NOMO-1 treated with DMSO at 0.1 percent for 48 hours (cell line): Measurements from ENCODE around the gene CARD11.
A peak's percentile ranks its signal among the peaks of the same experiment; 100 is the strongest.

ENCODE experiments used
- DNase-seq: peaks from one replicate; lab custom pipeline; 2025; ENCODE audit not compliant: unreplicated experiment; lab: John Stamatoyannopoulos, UW

Gene CARD11

GRCh38 chr7:2880874-2881533 lies 162.7 kb downstream of the CARD11 start:
- DNase-seq, result no peak

GRCh38 chr7:2880051-2880450 lies 163.6 kb downstream of the CARD11 start:
- DNase-seq, result no peak

GRCh38 chr7:2879354-2879753 lies 164.3 kb downstream of the CARD11 start:
- no peak for DNase-seq

GRCh38 chr7:2878306-2878705 lies 165.4 kb downstream of the CARD11 start:
- no peak for DNase-seq

GRCh38 chr7:2876031-2876731 lies 167.5 kb downstream of the CARD11 start:
- DNase-seq, result no peak

- DNase-seq, result no peak
These were observed 169.7 kb downstream of the CARD11 start for GRCh38 chr7:2873686-2874551.

- no peak for DNase-seq
These were observed 170.5 kb downstream of the CARD11 start for GRCh38 chr7:2873146-2873545.

- no peak for DNase-seq
These were observed 171.3 kb downstream of the CARD11 start for GRCh38 chr7:2872296-2872874.

- DNase-seq, result peak; percentile 41
These were observed 173.2 kb downstream of the CARD11 start for GRCh38 chr7:2870471-2870931.

- no peak for DNase-seq
These were observed 173.7 kb downstream of the CARD11 start for GRCh38 chr7:2869981-2870380.

GRCh38 chr7:2866601-2867000 lies 177.1 kb downstream of the CARD11 start:
- DNase-seq, result no peak

GRCh38 chr7:2864999-2865670 lies 178.5 kb downstream of the CARD11 start:
- peak; percentile 44 for DNase-seq

- no peak for DNase-seq
These were observed 179.3 kb downstream of the CARD11 start for GRCh38 chr7:2864204-2864985.

GRCh38 chr7:2863461-2864066 lies 180.1 kb downstream of the CARD11 start:
- DNase-seq, result peak; percentile 97

- peak; percentile 6 for DNase-seq
These were observed 180.8 kb downstream of the CARD11 start for GRCh38 chr7:2862831-2863361.

- no peak for DNase-seq
These were observed 182.2 kb downstream of the CARD11 start for GRCh38 chr7:2861509-2861908.

GRCh38 chr7:2860627-2861133 lies 183.0 kb downstream of the CARD11 start:
- no peak for DNase-seq

GRCh38 chr7:2859952-2860351 lies 183.7 kb downstream of the CARD11 start:
- DNase-seq, result no peak

- no peak for DNase-seq
These were observed 185.0 kb downstream of the CARD11 start for GRCh38 chr7:2858621-2859020.
